Cardiac muscle cell (in vitro differentiated cells and primary cell): ENCODE measurements around the gene HOXA2. TPM values are rescaled to one million over a fixed set of nuclear protein-coding genes. Genes with fewer than 3 reads are reported as not detected.

Experiments
- DNase-seq, 2 donors: peaks; one replicate each; pipeline versions ENCODE4 v3.0.0 to v3.0.0-alpha.2; 2010 to 2017; ENCODE audit warnings: low read depth in 1 of 2, low spot score in 1 of 2
- H3K27ac ChIP-seq: fragments of 200-600 bp; sonication (generic); 2 replicates; pipeline ENCODE4 v1.5.1; 2016
- H3K27me3 ChIP-seq: fragments of 200-600 bp; sonication (generic); 2 replicates; pipeline ENCODE4 v1.6.0; 2016; ENCODE audit warnings: control low read depth
- H3K36me3 ChIP-seq: fragments of 200-600 bp; sonication (generic); 2 replicates; pipeline ENCODE4 v1.5.1; 2016; ENCODE audit warnings: control low read depth
- H3K4me1 ChIP-seq: fragments of 200-600 bp; sonication (generic); 2 replicates; pipeline ENCODE4 v1.8.1; 2017; ENCODE audit warnings: low read depth, mild to moderate bottlenecking, mixed run types
- H3K4me3 ChIP-seq: fragments of 200-600 bp; sonication (generic); 2 replicates; pipeline ENCODE4 v1.5.1; 2016; ENCODE audit warnings: mild to moderate bottlenecking
- H3K9me3 ChIP-seq: fragments of 200-600 bp; sonication (generic); 2 replicates; pipeline ENCODE4 v1.5.1; 2017; ENCODE audit warnings: low read depth, mild to moderate bottlenecking, control low read depth
- CTCF ChIP-seq: IDR thresholded peaks from 2 replicates; pipeline ENCODE4 v1.5.1; 2012; ENCODE audit warnings: low read depth, mild to moderate bottlenecking, low read length
- polyA plus RNA-seq: library from polyadenylated mRNA; unstranded; fragments of >200 nt; fragmentation: Nextera tagmentation; extraction: Ambion mirVana; gene quantifications from 2 replicates; pipeline ENCODE4 v1.2.1, GENCODE V29; 2016
- total RNA-seq: library from RNA; depleted of rRNA; stranded (reverse); fragments of >200 nt; gene quantifications from 2 replicates; pipeline ENCODE4 v1.2.3, GENCODE V29; 2016

The HOXA2 gene
- total and polyA plus RNA-seq, 2 experiments from 2014 or later, result 0.12 to 0.27 TPM

GRCh38 chr7:27079234-27079975 lies 23.1 kb downstream of the HOXA2 start:
- TF ChIP-seq CTCF, result no peak
- no peaks in the 10 kb centered on the region for H3K36me3 ChIP-seq
- no peaks in the 10 kb centered on the region for H3K9me3 ChIP-seq
- no peak for DNase-seq
- H3K27ac ChIP-seq, result no peak overlapping the region
- H3K27me3 ChIP-seq, result peaks cover 22% of the 10 kb centered on the region
- peaks cover 7% of the 10 kb centered on the region for H3K4me1 ChIP-seq
- no peak overlapping the region for H3K4me3 ChIP-seq

- Histone ChIP-seq H3K27ac (no peak overlapping the region), H3K4me1 (peaks cover 7% of the 10 kb centered on the region), H3K36me3 (no peaks in the 10 kb centered on the region), H3K27me3 (peaks cover 15% of the 10 kb centered on the region), H3K4me3 (no peak overlapping the region), H3K9me3 (no peaks in the 10 kb centered on the region)
- DNase-seq, result no peak
- no peak for TF ChIP-seq CTCF
Measured at GRCh38 chr7:27078616-27079233, 23.8 kb downstream of the HOXA2 start.

- Histone ChIP-seq H3K27ac (no peak overlapping the region), H3K9me3 (no peaks in the 10 kb centered on the region), H3K4me3 (no peak overlapping the region), H3K4me1 (peaks cover 8% of the 10 kb centered on the region), H3K27me3 (no peaks in the 10 kb centered on the region), H3K36me3 (no peaks in the 10 kb centered on the region)
- TF ChIP-seq CTCF, result no peak
- DNase-seq, result no peak
Measured at GRCh38 chr7:27073076-27073475, 29.4 kb downstream of the HOXA2 start.

- no peak overlapping the region for H3K27ac ChIP-seq
- no peaks in the 10 kb centered on the region for H3K9me3 ChIP-seq
- no peaks in the 10 kb centered on the region for H3K27me3 ChIP-seq
- H3K4me3 ChIP-seq, result no peak overlapping the region
- no peaks in the 10 kb centered on the region for H3K36me3 ChIP-seq
- TF ChIP-seq CTCF, result no peak
- peaks cover 8% of the 10 kb centered on the region for H3K4me1 ChIP-seq
- no peak for DNase-seq
Measured at GRCh38 chr7:27071622-27072390, 30.7 kb downstream of the HOXA2 start.

GRCh38 chr7:27068259-27068658 lies 34.2 kb downstream of the HOXA2 start:
- no peak for TF ChIP-seq CTCF
- peaks cover 8% of the 10 kb centered on the region for H3K4me1 ChIP-seq
- DNase-seq, result no peak
- no peak overlapping the region for H3K27ac ChIP-seq
- H3K4me3 ChIP-seq, result no peak overlapping the region
- H3K27me3 ChIP-seq, result no peaks in the 10 kb centered on the region
- H3K36me3 ChIP-seq, result no peaks in the 10 kb centered on the region
- H3K9me3 ChIP-seq, result no peaks in the 10 kb centered on the region
